LoVo (cell line): ENCODE measurements around the gene ECE1.
A peak's percentile ranks its signal among the peaks of the same experiment; 100 is the strongest.
"Not testable (repeated sequence)": the region's sequence is repeated elsewhere in the genome, so short reads cannot be mapped to it uniquely, and the experiment has no call there.

Experiments
- DNase-seq: peaks from one replicate; pipeline ENCODE4 v3.0.0-alpha.2; 2016; ENCODE audit warnings: low spot score

The ECE1 gene

GRCh38 chr1:21176586-21177555 is 113.4 kb downstream of the ECE1 start, which contains the start of gene EIF4G3:
EIF4G3 (minus strand) TSS chr1:21176897; CDS start chr1:21002742, 174,155 bp downstream.
- peak; percentile 99 for DNase-seq

GRCh38 chr1:21175670-21176581 is 114.3 kb downstream of the ECE1 start:
- no peak for DNase-seq

- no peak for DNase-seq
Measured at GRCh38 chr1:21175324-21175669, 115.0 kb downstream of the ECE1 start.

- DNase-seq = no peak
Measured at GRCh38 chr1:21174654-21175323, 115.5 kb downstream of the ECE1 start.

- no peak for DNase-seq
Measured at GRCh38 chr1:21174230-21174629, 116.0 kb downstream of the ECE1 start.

GRCh38 chr1:21173096-21173495 is 117.2 kb downstream of the ECE1 start:
- DNase-seq = not testable (repeated sequence)

- DNase-seq = not testable (repeated sequence)
Measured at GRCh38 chr1:21170837-21171236, 119.4 kb downstream of the ECE1 start.

GRCh38 chr1:21168444-21168843 is 121.8 kb downstream of the ECE1 start:
- DNase-seq = no peak
